Ovary (tissue), 3 donors: ENCODE measurements around the gene LCP2.

ENCODE experiments used
- EP300 ChIP-seq: sonication (generic); formaldehyde crosslinking; IDR thresholded peaks from one replicate; pipeline ENCODE4 v1.6.1; 2017; ENCODE audit warnings: antibody characterized with exemption
- POLR2A ChIP-seq: fragments of 450-650 bp; IDR thresholded peaks from one replicate; pipeline ENCODE4 v1.6.1; 2017; ENCODE audit warnings: antibody characterized with exemption, mild to moderate bottlenecking, moderate library complexity
- TF ChIP-seq, protein P1 (sequence below), 3 donors: fragments of 450-650 bp in 2 of 3; fragments of 200-600 bp in 1 of 3; IDR thresholded peaks; one replicate each; pipeline versions ENCODE4 v1.5.1 to v1.8.0; 2016 to 2022; ENCODE audit warnings: antibody characterized with exemption in 3 of 3, mild to moderate bottlenecking in 1 of 3
- donor health status: DM: no; HTN: no; CAD: no.

DNA sequence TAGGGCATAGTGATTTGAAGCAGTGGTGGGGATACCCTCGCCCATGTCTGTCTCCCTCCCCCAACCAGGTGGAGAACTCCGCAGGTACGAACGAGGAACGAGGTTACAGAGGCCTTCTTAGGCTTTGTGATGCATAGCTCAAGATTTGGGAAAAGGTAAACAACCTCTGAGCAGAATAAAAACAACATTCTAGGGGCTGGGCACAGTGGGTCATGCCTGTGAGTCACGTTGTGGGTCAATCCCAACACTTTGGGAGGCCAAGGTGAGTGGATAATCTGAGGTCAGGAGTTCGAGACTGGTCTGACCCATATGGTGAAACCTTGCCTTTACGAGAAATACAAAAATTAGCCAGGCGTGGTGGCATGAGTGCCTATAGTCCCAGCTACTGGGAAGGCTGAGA, 3.6 kb upstream of the LCP2 start:
- TF ChIP-seq, protein P1, sequence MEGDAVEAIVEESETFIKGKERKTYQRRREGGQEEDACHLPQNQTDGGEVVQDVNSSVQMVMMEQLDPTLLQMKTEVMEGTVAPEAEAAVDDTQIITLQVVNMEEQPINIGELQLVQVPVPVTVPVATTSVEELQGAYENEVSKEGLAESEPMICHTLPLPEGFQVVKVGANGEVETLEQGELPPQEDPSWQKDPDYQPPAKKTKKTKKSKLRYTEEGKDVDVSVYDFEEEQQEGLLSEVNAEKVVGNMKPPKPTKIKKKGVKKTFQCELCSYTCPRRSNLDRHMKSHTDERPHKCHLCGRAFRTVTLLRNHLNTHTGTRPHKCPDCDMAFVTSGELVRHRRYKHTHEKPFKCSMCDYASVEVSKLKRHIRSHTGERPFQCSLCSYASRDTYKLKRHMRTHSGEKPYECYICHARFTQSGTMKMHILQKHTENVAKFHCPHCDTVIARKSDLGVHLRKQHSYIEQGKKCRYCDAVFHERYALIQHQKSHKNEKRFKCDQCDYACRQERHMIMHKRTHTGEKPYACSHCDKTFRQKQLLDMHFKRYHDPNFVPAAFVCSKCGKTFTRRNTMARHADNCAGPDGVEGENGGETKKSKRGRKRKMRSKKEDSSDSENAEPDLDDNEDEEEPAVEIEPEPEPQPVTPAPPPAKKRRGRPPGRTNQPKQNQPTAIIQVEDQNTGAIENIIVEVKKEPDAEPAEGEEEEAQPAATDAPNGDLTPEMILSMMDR (IDR thresholded peaks at IDR 0.05) = no peak
- TF ChIP-seq POLR2A (no peak), EP300 (no peak)
